Activated naive CD4-positive, alpha-beta T cell treated with anti-CD3 and anti-CD28 coated beads, Interleukin-2, amount 10 ng/mL, durations not matched to agents 7 days and 5 days (primary cell): ENCODE results near the gene ANO4.

Experiments used
- CTCF ChIA-PET: fragments of 350-600 bp; sonication (Branson Sonifier 250); formaldehyde crosslinking; loops from one replicate; lab custom pipeline; 2021; ENCODE audit warnings: antibody characterized with exemption; lab: Charles Lee
- DNase-seq: peaks from one replicate; pipeline ENCODE4 v3.0.0-alpha.2; 2020
- H3K27ac Mint-ChIP-seq: one replicate; pipeline ENCODE4 v1.8.0; 2021; ENCODE audit warnings: mild to moderate bottlenecking, moderate library complexity, mixed read lengths
- H3K27me3 Mint-ChIP-seq: one replicate; pipeline ENCODE4 v1.8.0; 2021; ENCODE audit warnings: mild to moderate bottlenecking, mixed read lengths
- H3K36me3 Mint-ChIP-seq: one replicate; pipeline ENCODE4 v1.8.0; 2021; ENCODE audit warnings: mixed read lengths
- H3K4me1 Mint-ChIP-seq: one replicate; pipeline ENCODE4 v1.8.0; 2021; ENCODE audit warnings: mixed read lengths
- H3K4me3 Mint-ChIP-seq: one replicate; pipeline ENCODE4 v1.8.0; 2021; ENCODE audit warnings: mild to moderate bottlenecking, moderate library complexity, mixed read lengths
- H3K9me3 Mint-ChIP-seq: one replicate; pipeline ENCODE4 v1.8.0; 2021; ENCODE audit warnings: mixed read lengths

Gene ANO4

DNA sequence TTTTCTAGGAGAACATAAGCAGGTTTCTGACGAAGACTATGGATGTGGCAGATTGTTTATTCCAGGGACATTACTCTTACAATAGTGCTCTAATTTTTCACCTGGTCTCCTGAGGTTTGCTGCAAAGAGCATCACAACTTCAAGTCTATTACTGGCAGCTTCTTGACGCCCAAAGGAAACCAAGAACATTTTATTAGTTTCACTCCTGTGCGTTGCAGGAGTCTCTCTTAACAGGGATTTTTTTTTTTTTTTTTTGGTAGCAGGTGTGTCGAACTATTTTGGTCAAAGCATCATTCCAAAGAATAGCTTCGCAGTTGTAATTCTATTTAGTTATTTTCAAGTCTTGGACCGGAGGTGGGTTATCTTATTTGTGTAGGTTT lies 1.2 kb downstream of the ANO4 start:
- Mint-ChIP-seq H3K9me3 (no peaks in the 10 kb centered on the region), H3K27me3 (peaks cover 11% of the 10 kb centered on the region), H3K4me3 (no peak overlapping the region), H3K27ac (no peak overlapping the region), H3K4me1 (no peaks in the 10 kb centered on the region), H3K36me3 (no peaks in the 10 kb centered on the region)
- no peak for DNase-seq
- CTCF ChIA-PET = no interaction called here

DNA sequence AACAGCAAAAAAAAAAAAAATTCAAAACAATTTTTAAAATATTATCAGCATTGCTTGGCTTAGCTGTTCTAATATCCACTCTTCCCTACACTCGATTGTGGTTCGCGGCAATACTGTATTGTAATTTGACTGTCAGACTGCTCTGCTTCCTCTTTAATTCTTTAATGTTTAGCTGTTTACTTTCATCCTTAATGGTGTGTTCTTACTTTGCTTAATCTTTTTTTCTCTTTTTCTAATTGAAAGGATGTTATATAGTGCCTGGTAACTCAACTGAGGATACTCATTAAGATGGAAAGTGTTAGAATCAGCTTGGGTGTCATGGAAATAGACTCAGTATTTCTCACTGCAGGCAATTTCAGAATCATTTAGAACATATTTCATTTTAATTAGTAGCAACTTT lies 2.0 kb downstream of the ANO4 start:
- no peak for DNase-seq
- CTCF ChIA-PET = no interaction called here
- Mint-ChIP-seq H3K9me3 (no peaks in the 10 kb centered on the region), H3K27ac (no peak overlapping the region), H3K27me3 (peaks cover 11% of the 10 kb centered on the region), H3K36me3 (no peaks in the 10 kb centered on the region), H3K4me3 (no peak overlapping the region), H3K4me1 (no peaks in the 10 kb centered on the region)

DNA sequence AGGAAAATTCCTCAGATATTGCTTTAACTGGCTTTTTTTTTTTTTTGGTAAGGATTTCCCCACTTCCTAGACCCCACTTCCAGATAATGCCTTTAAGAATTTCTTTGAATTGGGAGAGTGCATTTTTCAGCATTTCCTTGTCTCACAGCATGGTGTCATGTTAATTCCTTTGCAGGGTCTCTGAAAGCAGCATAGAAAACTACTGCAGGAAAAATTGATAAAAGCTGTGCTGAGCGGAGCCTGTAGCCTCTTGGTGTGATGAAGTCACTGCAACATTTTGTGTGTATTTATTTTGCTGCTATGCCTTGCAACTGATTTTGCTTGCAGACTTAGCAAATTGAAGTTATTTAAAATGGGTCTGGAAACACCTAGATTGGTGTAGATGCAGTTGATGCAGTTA lies 2.7 kb downstream of the ANO4 start:
- CTCF ChIA-PET = no interaction called here
- H3K9me3 Mint-ChIP-seq = no peaks in the 10 kb centered on the region
- no peak for DNase-seq
- H3K36me3 Mint-ChIP-seq = no peaks in the 10 kb centered on the region
- no peaks in the 10 kb centered on the region for H3K4me1 Mint-ChIP-seq
- no peak overlapping the region for H3K27ac Mint-ChIP-seq
- H3K4me3 Mint-ChIP-seq = no peak overlapping the region
- peaks cover 11% of the 10 kb centered on the region for H3K27me3 Mint-ChIP-seq

DNA sequence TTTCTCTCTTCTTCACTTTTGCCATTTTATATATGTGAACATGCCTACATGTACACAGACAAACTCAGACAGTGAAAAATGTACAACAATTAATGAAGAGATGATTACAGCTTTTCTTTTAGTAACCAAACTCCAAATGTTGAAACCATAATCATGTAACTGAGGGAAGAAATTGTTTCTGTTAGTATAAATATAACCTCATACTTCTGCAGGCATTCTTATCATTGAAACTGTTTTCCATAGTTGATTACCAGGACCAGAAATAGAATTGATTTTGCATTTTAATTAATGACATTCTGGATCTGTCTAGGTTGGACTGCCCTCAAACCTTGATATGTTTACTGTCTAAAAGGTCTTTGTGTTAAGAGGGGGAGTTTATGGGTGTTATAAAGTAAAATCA lies 3.2 kb downstream of the ANO4 start:
- CTCF ChIA-PET = no interaction called here
- no peak overlapping the region for H3K4me3 Mint-ChIP-seq
- H3K9me3 Mint-ChIP-seq = no peaks in the 10 kb centered on the region
- no peaks in the 10 kb centered on the region for H3K4me1 Mint-ChIP-seq
- H3K36me3 Mint-ChIP-seq = no peaks in the 10 kb centered on the region
- DNase-seq = no peak
- no peak overlapping the region for H3K27ac Mint-ChIP-seq
- H3K27me3 Mint-ChIP-seq = peaks cover 11% of the 10 kb centered on the region

DNA sequence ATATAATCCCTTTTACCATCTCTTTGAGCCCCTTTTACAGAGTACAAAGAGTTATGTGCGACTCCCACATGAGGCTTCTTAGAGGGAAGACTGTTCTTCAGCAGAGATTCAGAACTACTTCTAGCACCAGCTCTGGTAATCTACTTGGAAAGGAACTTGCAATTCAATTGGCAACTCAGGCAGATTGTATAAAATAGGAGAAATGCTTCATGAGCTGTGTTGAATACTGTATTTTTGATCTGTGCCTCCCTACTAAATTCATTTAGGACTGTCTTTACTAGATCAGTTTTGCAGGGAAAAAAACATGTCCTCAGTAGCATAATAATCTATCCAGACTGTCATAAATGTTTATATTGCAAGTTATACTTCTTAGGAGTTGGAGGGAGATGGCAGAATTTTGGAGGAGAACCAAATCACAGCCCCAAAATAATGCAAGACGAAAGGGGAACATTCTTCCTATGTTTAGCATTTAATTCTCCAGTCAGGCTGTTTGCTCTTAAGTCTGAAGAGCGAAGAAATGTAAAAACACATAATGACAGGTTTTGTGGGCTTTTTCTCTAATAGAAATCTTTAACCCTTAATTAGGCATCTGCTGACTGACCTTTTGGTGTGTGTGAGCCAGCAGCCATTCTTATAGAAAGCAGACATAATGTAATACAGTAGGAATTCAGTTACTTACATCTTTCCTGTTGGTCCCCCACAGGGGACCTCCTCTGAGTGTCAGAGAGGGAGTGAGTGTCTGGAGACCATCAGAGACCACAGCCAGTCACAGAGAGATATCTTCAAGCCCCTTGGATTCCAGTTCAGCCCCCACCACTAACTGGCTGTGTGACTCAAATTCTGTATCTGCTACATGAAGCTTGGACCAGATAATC lies 3.9 kb downstream of the ANO4 start:
- DNase-seq = no peak
- H3K27me3 Mint-ChIP-seq = peaks cover 11% of the 10 kb centered on the region
- CTCF ChIA-PET = no interaction called here
- no peak overlapping the region for H3K4me3 Mint-ChIP-seq
- H3K9me3 Mint-ChIP-seq = no peaks in the 10 kb centered on the region
- no peak overlapping the region for H3K27ac Mint-ChIP-seq
- no peaks in the 10 kb centered on the region for H3K4me1 Mint-ChIP-seq
- H3K36me3 Mint-ChIP-seq = no peaks in the 10 kb centered on the region

DNA sequence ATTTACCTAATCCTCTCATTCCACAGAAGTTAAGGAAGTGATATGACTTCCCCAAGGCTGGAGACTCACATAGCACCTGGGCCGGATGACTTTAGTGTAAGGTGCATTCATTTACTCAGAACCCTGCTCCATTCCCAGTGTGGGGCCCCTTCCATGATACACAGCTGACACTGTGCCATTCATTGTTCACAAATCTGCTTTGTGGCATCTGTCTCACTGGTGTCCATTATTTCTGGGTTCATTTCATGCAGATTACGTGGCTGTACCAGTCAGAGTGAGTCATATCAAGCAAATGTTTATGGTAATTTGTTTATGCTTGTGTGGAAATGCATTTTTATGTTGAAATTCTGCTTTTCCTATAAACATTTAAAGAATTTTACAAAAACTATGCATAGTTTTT lies 5.2 kb downstream of the ANO4 start:
- Mint-ChIP-seq H3K4me1 (no peaks in the 10 kb centered on the region), H3K36me3 (no peaks in the 10 kb centered on the region), H3K27me3 (peaks cover 7% of the 10 kb centered on the region), H3K27ac (no peak overlapping the region), H3K4me3 (no peak overlapping the region), H3K9me3 (no peaks in the 10 kb centered on the region)
- CTCF ChIA-PET = no interaction called here
- no peak for DNase-seq

DNA sequence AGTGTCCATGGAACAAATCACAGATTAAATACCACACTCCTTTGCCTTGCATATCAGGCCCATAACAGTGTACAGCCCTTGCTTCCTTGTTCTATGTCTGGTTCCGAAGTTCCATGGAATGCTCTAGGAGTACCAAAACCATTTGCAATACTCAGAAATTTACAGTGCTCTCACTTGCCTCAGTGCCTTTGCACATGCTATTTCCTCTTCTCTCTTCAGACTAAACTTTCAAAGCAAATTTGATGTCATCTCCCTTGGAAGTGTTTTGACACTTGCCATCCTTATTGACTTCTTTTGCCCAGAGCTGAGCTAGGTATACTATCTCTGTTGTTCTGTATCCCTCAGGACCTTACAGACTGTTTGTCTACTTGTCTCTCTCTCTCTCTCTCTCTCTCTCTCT lies 6.1 kb downstream of the ANO4 start:
- no peaks in the 10 kb centered on the region for H3K27me3 Mint-ChIP-seq
- H3K36me3 Mint-ChIP-seq = no peaks in the 10 kb centered on the region
- H3K4me1 Mint-ChIP-seq = no peaks in the 10 kb centered on the region
- DNase-seq = no peak
- no peak overlapping the region for H3K27ac Mint-ChIP-seq
- no peak overlapping the region for H3K4me3 Mint-ChIP-seq
- CTCF ChIA-PET = no interaction called here
- no peaks in the 10 kb centered on the region for H3K9me3 Mint-ChIP-seq

DNA sequence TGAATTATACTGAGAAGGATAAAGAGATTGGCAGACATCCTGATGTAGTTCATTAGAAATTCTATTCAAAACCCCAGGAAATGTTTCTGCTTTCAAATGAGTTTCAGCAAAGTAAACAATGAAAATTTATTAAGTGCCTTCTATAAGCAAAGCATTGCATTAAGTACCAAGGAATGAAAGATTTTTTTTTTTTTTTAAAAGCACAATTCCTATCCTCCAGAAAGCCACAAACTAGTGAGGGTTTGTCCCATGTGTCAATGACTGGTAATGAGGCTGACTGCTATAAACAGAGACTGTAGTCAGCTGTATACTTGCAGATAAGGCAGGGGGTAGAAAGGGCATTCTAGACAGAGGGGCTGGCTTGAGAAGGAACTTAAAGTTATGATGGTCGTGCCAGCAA lies 6.7 kb downstream of the ANO4 start:
- CTCF ChIA-PET = no interaction called here
- Mint-ChIP-seq H3K9me3 (no peaks in the 10 kb centered on the region), H3K4me3 (no peak overlapping the region), H3K4me1 (no peaks in the 10 kb centered on the region), H3K36me3 (no peaks in the 10 kb centered on the region), H3K27me3 (no peaks in the 10 kb centered on the region), H3K27ac (no peak overlapping the region)
- DNase-seq = no peak

DNA sequence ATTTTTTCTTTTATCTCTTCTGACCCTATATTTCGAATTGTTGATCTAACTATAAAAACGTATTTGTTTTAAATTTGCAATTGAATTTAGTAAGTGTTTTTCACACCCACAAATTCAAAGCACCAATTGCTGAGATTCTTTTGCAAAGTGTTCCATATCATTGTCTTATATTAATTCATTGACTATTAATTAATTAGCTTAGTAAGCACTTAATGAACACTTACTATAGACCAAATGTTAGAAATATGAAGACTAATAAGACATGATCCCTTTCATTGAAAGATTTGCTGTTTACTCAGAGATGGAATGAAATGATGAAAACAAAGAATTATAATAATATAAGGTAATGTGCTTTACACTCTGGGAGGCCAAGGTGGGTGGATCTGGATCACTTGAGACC lies 14.2 kb downstream of the ANO4 start:
- Mint-ChIP-seq H3K4me3 (no peak overlapping the region), H3K27ac (no peak overlapping the region), H3K36me3 (no peaks in the 10 kb centered on the region), H3K9me3 (peaks cover 3% of the 10 kb centered on the region), H3K4me1 (no peaks in the 10 kb centered on the region), H3K27me3 (no peaks in the 10 kb centered on the region)
- no peak for DNase-seq
- CTCF ChIA-PET = no interaction called here

DNA sequence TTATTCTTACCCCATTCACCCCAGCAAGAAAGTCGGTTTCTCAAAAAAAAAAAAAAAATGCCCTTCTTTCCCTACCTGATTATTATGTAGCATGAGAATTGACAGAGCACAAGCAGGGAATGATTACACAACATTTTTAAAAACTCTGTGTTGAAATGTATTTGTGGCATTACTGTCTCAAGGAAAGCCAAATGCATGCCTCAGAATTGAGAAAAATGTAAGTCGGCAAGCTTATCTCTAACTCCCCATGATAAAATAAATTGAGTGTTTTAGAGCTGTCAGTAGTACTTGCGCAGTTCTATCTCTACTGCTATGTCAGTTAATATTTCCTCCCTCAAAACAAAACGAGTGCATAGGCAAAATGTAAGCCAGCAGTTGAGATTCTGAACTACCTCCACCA lies 25.7 kb downstream of the ANO4 start:
- Mint-ChIP-seq H3K27ac (no peak overlapping the region), H3K36me3 (no peaks in the 10 kb centered on the region), H3K4me1 (no peaks in the 10 kb centered on the region), H3K27me3 (no peaks in the 10 kb centered on the region), H3K4me3 (no peak overlapping the region), H3K9me3 (no peaks in the 10 kb centered on the region)
- CTCF ChIA-PET = no interaction called here
- no peak for DNase-seq

DNA sequence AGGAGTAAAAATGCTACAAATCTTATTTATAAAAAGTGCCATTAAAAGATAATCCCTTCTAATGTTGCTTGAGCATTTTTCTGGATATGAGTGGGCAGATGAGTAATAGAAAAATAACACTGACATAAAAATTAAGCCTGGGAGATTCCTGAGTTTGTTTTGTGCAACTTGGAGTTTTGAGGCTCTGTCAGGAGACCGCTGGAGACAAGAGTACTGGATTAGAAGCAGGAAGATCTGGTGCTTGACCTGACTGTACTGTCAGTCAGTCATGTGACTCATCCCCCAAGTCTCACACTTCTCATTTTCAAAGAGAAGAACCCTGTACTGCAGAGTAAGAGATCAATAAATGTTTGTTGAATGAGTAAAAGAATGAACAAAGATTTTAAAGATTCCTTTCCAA lies 29.4 kb downstream of the ANO4 start:
- H3K27me3 Mint-ChIP-seq = no peaks in the 10 kb centered on the region
- no peak overlapping the region for H3K27ac Mint-ChIP-seq
- no peaks in the 10 kb centered on the region for H3K4me1 Mint-ChIP-seq
- no peaks in the 10 kb centered on the region for H3K36me3 Mint-ChIP-seq
- CTCF ChIA-PET = no interaction called here
- H3K4me3 Mint-ChIP-seq = no peak overlapping the region
- no peak for DNase-seq
- no peaks in the 10 kb centered on the region for H3K9me3 Mint-ChIP-seq

DNA sequence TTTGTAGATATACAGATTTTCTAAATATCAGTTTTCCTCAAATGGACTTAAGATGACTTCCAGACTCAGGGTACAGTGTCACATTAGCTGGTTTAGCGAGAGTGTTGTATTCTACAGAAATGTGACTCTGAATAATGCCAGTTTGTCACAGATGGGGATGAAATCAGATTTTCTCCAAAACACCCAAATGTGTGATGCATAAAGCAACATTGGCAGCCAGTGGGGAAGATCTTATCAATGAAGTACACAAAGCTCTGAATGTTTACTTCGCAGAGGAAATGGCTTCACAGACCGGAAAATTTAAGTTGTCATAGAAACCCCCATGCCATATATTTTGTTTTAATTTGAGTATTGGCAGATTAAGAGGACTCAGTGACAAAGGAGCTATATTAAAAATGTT lies 29.9 kb downstream of the ANO4 start:
- no peaks in the 10 kb centered on the region for H3K4me1 Mint-ChIP-seq
- no peaks in the 10 kb centered on the region for H3K27me3 Mint-ChIP-seq
- CTCF ChIA-PET = no interaction called here
- no peaks in the 10 kb centered on the region for H3K36me3 Mint-ChIP-seq
- H3K4me3 Mint-ChIP-seq = no peak overlapping the region
- no peak for DNase-seq
- H3K27ac Mint-ChIP-seq = no peak overlapping the region
- H3K9me3 Mint-ChIP-seq = no peaks in the 10 kb centered on the region

DNA sequence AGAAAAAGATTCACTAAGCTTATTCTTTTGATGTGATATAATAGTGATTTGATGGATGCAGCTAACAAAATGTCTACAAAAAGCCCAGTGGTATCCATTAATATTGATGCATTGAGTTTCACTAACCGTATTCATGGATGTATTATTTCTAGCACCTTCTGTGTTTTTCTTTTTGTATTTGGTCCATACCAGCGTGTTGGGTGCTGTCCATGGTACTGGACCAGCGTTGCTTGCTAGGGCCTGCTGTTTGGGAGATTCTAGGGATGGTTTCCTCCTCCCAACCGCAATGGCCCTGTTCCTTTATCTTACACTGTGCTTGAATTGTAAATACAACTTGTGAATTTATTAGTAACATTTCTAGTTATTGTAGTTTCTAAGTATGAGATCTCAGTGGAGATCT lies 31.7 kb downstream of the ANO4 start:
- no peaks in the 10 kb centered on the region for H3K4me1 Mint-ChIP-seq
- no peaks in the 10 kb centered on the region for H3K9me3 Mint-ChIP-seq
- DNase-seq = peak; percentile 51
- H3K27me3 Mint-ChIP-seq = no peaks in the 10 kb centered on the region
- no peak overlapping the region for H3K27ac Mint-ChIP-seq
- H3K4me3 Mint-ChIP-seq = no peak overlapping the region
- no peaks in the 10 kb centered on the region for H3K36me3 Mint-ChIP-seq
- CTCF ChIA-PET = interaction anchor here (1.3 kb wide), 1 partner anchor 498 kb away, joined by 4 read pairs; no protein-coding TSS in a partner anchor

DNA sequence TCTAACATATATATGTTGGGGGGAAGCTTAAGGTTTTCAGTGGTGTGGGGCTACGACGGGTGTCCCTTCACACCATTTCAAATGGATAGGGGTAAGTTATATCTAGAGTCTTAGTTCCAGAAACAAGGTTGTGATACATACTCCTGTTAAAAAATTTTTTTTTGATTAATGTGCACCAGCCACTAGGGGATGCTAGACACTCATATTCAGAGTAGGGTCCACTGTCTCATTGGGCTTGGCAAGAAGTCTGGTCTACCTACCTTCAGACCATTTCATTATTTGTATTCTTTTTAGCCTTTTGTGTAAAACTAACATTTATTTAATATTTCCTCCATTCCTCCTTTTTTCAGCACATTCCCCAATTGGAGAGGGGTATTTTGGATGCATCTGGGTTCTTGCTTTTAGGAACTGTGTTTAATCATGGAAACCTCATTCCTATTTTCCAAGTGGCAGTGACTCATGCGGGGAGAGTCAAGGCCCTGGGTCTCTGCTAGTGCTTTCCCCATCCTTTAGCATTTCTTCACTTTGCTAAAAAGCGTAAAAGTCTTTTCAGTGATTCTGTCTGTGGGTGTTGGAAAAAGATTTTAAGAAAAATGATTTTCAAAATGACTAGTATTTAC lies 33.4 kb downstream of the ANO4 start:
- no peak overlapping the region for H3K27ac Mint-ChIP-seq
- H3K27me3 Mint-ChIP-seq = no peaks in the 10 kb centered on the region
- H3K4me3 Mint-ChIP-seq = no peak overlapping the region
- DNase-seq = no peak
- H3K4me1 Mint-ChIP-seq = no peaks in the 10 kb centered on the region
- CTCF ChIA-PET = interaction anchor here (1.1 to 1.4 kb wide), 3 partner anchors 219 to 496 kb away, joined by 3 to 4 read pairs (median 4); no protein-coding TSS in a partner anchor
- H3K36me3 Mint-ChIP-seq = no peaks in the 10 kb centered on the region
- no peaks in the 10 kb centered on the region for H3K9me3 Mint-ChIP-seq
